K562 (cell line): Measurements from ENCODE around the gene TFAP2E. TPM values are rescaled to one million over a fixed set of nuclear protein-coding genes. Genes with fewer than 3 reads are reported as not detected.

Experiments used
- ATAC-seq: fragments of 200-7000 bp; cut with Tn5 transposase; 3 replicates; pipeline ENCODE4 v1.9.1; 2020; ENCODE audit warnings: moderate library complexity
- BruUV-seq: library from RNA; stranded (reverse); fragments of 400-500 nt; replicated peaks from 2 replicates; lab custom pipeline; 2021; lab: Mats Ljungman, UMichigan
- CTCF ChIA-PET: fragments of 300-600 bp; formaldehyde crosslinking; extraction: SDS; loops from one replicate; lab custom pipeline; 2021; ENCODE audit warnings: low intra/inter-chr PET ratio; lab: Yijun Ruan, JAX
- POLR2A ChIA-PET: fragments of 300-600, 350-650 bp; sonication (Branson Sonifier 250); formaldehyde crosslinking; extraction: SDS; loops from one replicate; lab custom pipeline; 2021; ENCODE audit warnings: antibody characterized with exemption, inconsistent platforms; lab: Yijun Ruan, JAX
- DNase-seq, 4 experiments: peaks; one replicate each; pipeline versions ENCODE4 v3.0.0 to v3.0.0-alpha.2; 2011 to 2018; ENCODE audit warnings: low spot score in 3 of 4, mixed read lengths in 3 of 4; ENCODE audit errors: extremely low read depth in 1 of 4
- FAIRE-seq: peaks from 2 replicates; lab custom pipeline; 2011; peaks lifted over from hg19 to GRCh38; lab: Jason Lieb, UNC
- H2AFZ ChIP-seq: 2 replicates; pipeline ENCODE4 v1.6.0; 2011; ENCODE audit warnings: low read depth, low read length, control low read depth, inconsistent platforms
- H3K27ac ChIP-seq: fragments of 200-600 bp; 3 replicates; pipeline ENCODE4 v1.8.0; 2011; ENCODE audit warnings: low read depth, mild to moderate bottlenecking, control low read depth, inconsistent platforms, low read length, moderate library complexity, mixed read lengths; ENCODE audit errors: extremely low read depth
- H3K27me3 ChIP-seq, 2 experiments: fragments of 300-600 bp in 1 of 2; 2 replicates in 1 of 2; 3 replicates in 1 of 2; pipeline versions ENCODE4 v1.6.0 to v1.8.0; 2011; ENCODE audit warnings: inconsistent platforms in 2 of 2, low read length in 2 of 2, mild to moderate bottlenecking in 1 of 2, mixed read lengths in 1 of 2, moderate library complexity in 1 of 2; ENCODE audit not compliant: control insufficient read depth in 2 of 2, insufficient read depth in 2 of 2
- H3K36me3 ChIP-seq: fragments of 300-600 bp; 3 replicates; pipeline ENCODE4 v1.8.0; 2011; ENCODE audit warnings: mild to moderate bottlenecking, low read length, inconsistent platforms; ENCODE audit not compliant: control insufficient read depth, insufficient read depth
- H3K4me1 ChIP-seq, 2 experiments: fragments of 200-600 bp in 1 of 2; replicated peaks in 1 of 2; 2 replicates in 1 of 2; 3 replicates in 1 of 2; pipeline versions ENCODE4 v1.5.1 to v1.8.0; 2011; ENCODE audit warnings: inconsistent platforms in 2 of 2, low read length in 2 of 2, mild to moderate bottlenecking in 1 of 2, mixed read lengths in 1 of 2, moderate library complexity in 1 of 2; ENCODE audit not compliant: control insufficient read depth in 2 of 2, insufficient read depth in 2 of 2
- H3K4me2 ChIP-seq: 2 replicates; pipeline ENCODE4 v1.6.1; 2011; ENCODE audit warnings: low read length, control low read depth, inconsistent platforms, mixed read lengths; ENCODE audit not compliant: insufficient read depth
- H3K4me3 ChIP-seq: fragments of 200-600 bp; sonication (generic), shearing (Covaris generic); 2 replicates; pipeline ENCODE4 v1.5.1; 2016; ENCODE audit warnings: control low read depth, inconsistent platforms
- H3K79me2 ChIP-seq: fragments of 200-600 bp; 3 replicates; pipeline ENCODE4 v1.8.0; 2011; ENCODE audit warnings: low read length, inconsistent platforms; ENCODE audit not compliant: control insufficient read depth, insufficient read depth
- H3K9ac ChIP-seq, 2 experiments: 2 replicates each; pipeline versions ENCODE4 v1.6.0 to v1.6.1; 2011; ENCODE audit warnings: low read depth in 2 of 2, low read length in 2 of 2, control low read depth in 1 of 2, inconsistent platforms in 1 of 2, mild to moderate bottlenecking in 1 of 2, mixed read lengths in 1 of 2; ENCODE audit not compliant: insufficient read depth in 1 of 2
- H3K9me1 ChIP-seq: one replicate; pipeline ENCODE4 v1.6.0; 2011; ENCODE audit warnings: inconsistent platforms, mild to moderate bottlenecking, low read length, moderate library complexity; ENCODE audit not compliant: control insufficient read depth, insufficient read depth
- H3K9me3 ChIP-seq: replicated peaks from 2 replicates; pipeline ENCODE4 v1.5.1; 2011; ENCODE audit warnings: low read depth, low read length, inconsistent platforms; ENCODE audit not compliant: control insufficient read depth, insufficient read depth
- H4K20me1 ChIP-seq: replicated peaks from 2 replicates; pipeline ENCODE4 v1.6.1; 2011; ENCODE audit warnings: low read length, inconsistent platforms, mixed read lengths; ENCODE audit not compliant: control insufficient read depth, insufficient read depth
- CBX3 ChIP-seq, 2 experiments: IDR thresholded peaks; 1 replicate in 1 of 2; 2 replicates in 1 of 2; pipeline ENCODE4 v1.6.1; 2012; ENCODE audit warnings: inconsistent platforms in 2 of 2, low read length in 2 of 2, borderline replicate concordance in 1 of 2, control low read depth in 1 of 2
- GMEB1 ChIP-seq: fragments of 250-450 bp; sonication (Bioruptor Pico); IDR thresholded peaks from 2 replicates; pipeline ENCODE4 v1.4.0; 2020; ENCODE audit warnings: mild to moderate bottlenecking
- NFXL1 ChIP-seq: fragments of 450-650 bp; formaldehyde crosslinking; IDR thresholded peaks from 2 replicates; pipeline ENCODE4 v1.4.0; 2021; ENCODE audit warnings: mild to moderate bottlenecking
- RBM17 ChIP-seq: fragments of 200-400 bp; formaldehyde crosslinking; IDR thresholded peaks from 2 replicates; pipeline ENCODE4 v1.6.1; 2017; ENCODE audit warnings: low read depth, mild to moderate bottlenecking, low read length, borderline replicate concordance
- RUNX1 ChIP-seq: sonication (generic); IDR thresholded peaks from 2 replicates; pipeline ENCODE4 v1.6.1; 2016; ENCODE audit warnings: antibody characterized with exemption, low read depth
- SAFB2 ChIP-seq: fragments of 200-400 bp; formaldehyde crosslinking; IDR thresholded peaks from 2 replicates; pipeline ENCODE4 v1.6.1; 2018; ENCODE audit warnings: borderline replicate concordance, low read length, low read depth, moderate library complexity; ENCODE audit not compliant: severe bottlenecking
- SAP30 ChIP-seq: fragments of 200-600 bp; sonication (generic); IDR thresholded peaks from 2 replicates; pipeline ENCODE4 v1.6.1; 2012; ENCODE audit warnings: borderline replicate concordance, low read depth, mild to moderate bottlenecking, moderate library complexity, low read length, control low read depth, inconsistent platforms; ENCODE audit not compliant: insufficient read depth, poor library complexity, severe bottlenecking
- SMARCC2 ChIP-seq: fragments of 450-650 bp; IDR thresholded peaks from 2 replicates; pipeline ENCODE4 v1.6.1; 2017; ENCODE audit warnings: antibody characterized with exemption, moderate library complexity, mild to moderate bottlenecking, low read depth
- ZNF217 ChIP-seq: sonication (generic); formaldehyde crosslinking; IDR thresholded peaks from 2 replicates; pipeline ENCODE4 v1.8.0; 2022; ENCODE audit warnings: mild to moderate bottlenecking, missing genetic modification reagents
- ZNF668 ChIP-seq: fragments of 250-450 bp; sonication (Bioruptor Pico); IDR thresholded peaks from 2 replicates; pipeline ENCODE4 v1.8.0; 2022; ENCODE audit warnings: mild to moderate bottlenecking, inconsistent platforms
- WGBS: fragments of 100-300 bp; shearing (Covaris generic); methylation state at CpG from one replicate; pipeline ENCODE4 v1.1.6; 2016; ENCODE audit warnings: low coverage, mixed read lengths; ENCODE audit not compliant: insufficient coverage; ENCODE audit errors: missing lambda C conversion rate; 5-methylcytosine and 5-hydroxymethylcytosine counted together
- in situ Hi-C: fragments of 300-500 bp; cut with MboI; formaldehyde crosslinking; loops from 4 replicates; pipeline ENCODE4 v1.15.0; 2018; ENCODE audit warnings: inconsistent platforms, mixed read lengths
- intact Hi-C: fragments of 100-400 bp; cut with micrococcal nuclease; formaldehyde crosslinking; loops from 2 replicates; pipeline ENCODE4 v1.14.2; 2022
- polyA plus RNA-seq, 8 experiments: library from polyadenylated mRNA; depleted of rRNA in 4 of 8; stranded (reverse) in 5 of 8; unstranded in 3 of 8; fragments of >200 nt; fragmentation: Nextera tagmentation in 2 of 8; fragmentation: Illumina TruSeq in 1 of 8; extraction: Ambion mirVana in 2 of 8; extraction: Trizol in 1 of 8; gene quantifications; 2 replicates each; pipeline versions ENCODE4 v1.2.1 to v1.2.3, GENCODE V29; 2011 to 2014; ENCODE audit warnings: inconsistent platforms in 1 of 8, missing spikeins in 1 of 8
- total RNA-seq, 7 experiments: library from RNA; depleted of rRNA in 6 of 7; stranded (reverse); fragments of >200 nt in 6 of 7; fragmentation: Illumina TruSeq in 2 of 7; extraction: Trizol in 2 of 7; gene quantifications; 2 replicates each; pipeline versions ENCODE4 v1.2.1 to v1.2.3, GENCODE V29; 2011 to 2021; ENCODE audit warnings: low replicate concordance in 1 of 7

TFAP2E gene
- total and polyA plus RNA-seq, 9 of the 15 experiments (the other 6 are each of a cell fraction or from before 2014, with no cell fraction given) = 0.03 to 0.11 (median 0.07) TPM; not detected in 4

DNA sequence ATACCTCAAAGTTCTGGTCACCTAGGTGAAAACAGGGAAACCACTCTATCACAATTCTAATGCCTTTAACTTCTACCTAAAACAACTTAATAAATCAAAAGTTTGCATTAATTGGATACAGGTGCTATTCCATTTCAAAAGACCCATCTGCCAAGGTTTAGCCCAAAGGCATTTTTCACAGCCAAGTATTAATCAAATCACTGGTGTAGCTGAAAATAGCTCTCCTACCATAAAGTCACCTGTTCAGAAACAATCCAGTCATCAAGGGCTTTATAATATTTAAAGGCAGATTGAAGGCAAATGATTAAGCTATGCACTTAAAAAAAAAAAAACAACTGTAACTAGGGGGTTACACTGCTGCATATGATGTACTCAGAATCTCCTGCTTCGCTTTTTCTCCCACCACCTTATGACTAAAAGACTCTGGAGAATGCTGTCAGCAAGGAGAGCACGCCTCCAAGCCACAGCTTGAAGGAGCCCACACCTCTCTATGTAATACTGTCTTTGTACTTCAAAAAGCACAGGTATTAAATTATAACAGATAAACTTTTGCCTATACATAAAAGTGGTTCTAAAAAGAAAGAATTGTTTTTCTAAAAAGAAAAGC, 36.5 kb upstream of the TFAP2E start:
- TF ChIP-seq GMEB1 (CRISPR knock-in tag) = no peak
- no peak for TF ChIP-seq RBM17
- no peak for TF ChIP-seq SAP30
- no peak for TF ChIP-seq RUNX1
- TF ChIP-seq CBX3 (IDR thresholded peaks at IDR 0.05; ENCODE audit: borderline replicate concordance in 1 of 2, low read length in 2 of 2) = no peak
- TF ChIP-seq SAFB2 = no peak
- TF ChIP-seq ZNF217 (CRISPR knock-in tag) = no peak
- TF ChIP-seq SMARCC2 = no peak
- no peak for TF ChIP-seq ZNF668 (CRISPR knock-in tag)
- no peak for TF ChIP-seq NFXL1 (CRISPR knock-in tag)
- POLR2A ChIA-PET = interaction anchor here (0.6 to 1.0 kb wide), 4 partner anchors 13 to 458 kb away, joined by 3 to 4 read pairs (median 3); partner anchors contain the start of gene ZMYM1
- no TSS peak for BruUV-seq

More for the DNA sequence above, 36.5 kb upstream of the TFAP2E start:
- DNase-seq (no peak), ATAC-seq (no peak), FAIRE-seq (no peak)
- peaks cover 13% of the 10 kb centered on the region for H3K79me2 ChIP-seq
- WGBS = 82% methylated on average over 2 of the region's 2 CpGs
- no peak overlapping the region for H3K4me2 ChIP-seq
- no peak overlapping the region for H2AFZ ChIP-seq
- H3K9me1 ChIP-seq = no peaks in the 10 kb centered on the region
- no peak overlapping the region for H3K9ac ChIP-seq
- in situ Hi-C loops (no loop called here), intact Hi-C loops (no loop called here)
- no peaks in the 10 kb centered on the region for H3K27me3 ChIP-seq
- H3K4me1 ChIP-seq = peaks cover 0 to 4% of the 10 kb centered on the region in 2 experiments; a peak in 2 of 5 replicates
- H3K36me3 ChIP-seq = peaks cover 34% of the 10 kb centered on the region
- H4K20me1 ChIP-seq = no peaks in the 10 kb centered on the region
- no peak overlapping the region for H3K4me3 ChIP-seq
- 0 out of 2 replicates have a peak, but pooled peaks cover 1% of the 10 kb centered on the region for H3K9me3 ChIP-seq
- no peak overlapping the region for H3K27ac ChIP-seq
- CTCF ChIA-PET = no interaction called here
